ENCODE data around the gene SLCO1A2. TPM values are rescaled to one million over a fixed set of nuclear protein-coding genes. Genes with fewer than 3 reads are reported as not detected.

Gene SLCO1A2
- total and polyA plus RNA-seq, 2 of the 8 experiments (the other 6 are each of a cell fraction or from before 2014, with no cell fraction given), result 2.9 to 5.1 TPM

GRCh38 chr12:21337453-21337852 is 2.7 kb upstream of the SLCO1A2 start (continued):
- TF ChIP-seq CHD7 (IDR thresholded peaks at IDR 0.05; ENCODE audit: insufficient replicate concordance, low read length) (no peak), HDAC6 (IDR thresholded peaks at IDR 0.05; ENCODE audit: low read depth, low read length) (no peak)

All from H1 (cell line).